H1 (cell line): Measurements from ENCODE around the gene NEK9. TPM values are rescaled to one million over a fixed set of nuclear protein-coding genes. Genes with fewer than 3 reads are reported as not detected.

Experiments
- CTCF ChIA-PET: fragments of 300-600 bp; sonication (Branson Sonifier 250); formaldehyde crosslinking; loops from one replicate; lab custom pipeline; 2021; ENCODE audit not compliant: partially characterized antibody; lab: Charles Lee
- POLR2A ChIA-PET: fragments of 300-600 bp; sonication (Branson Sonifier 250); formaldehyde crosslinking; loops from one replicate; lab custom pipeline; 2021; ENCODE audit warnings: inconsistent platforms; ENCODE audit not compliant: partially characterized antibody; lab: Charles Lee
- DNase-seq, 2 experiments: peaks; one replicate each; pipeline versions ENCODE4 v3.0.0 to v3.0.0-alpha.2; 2010 to 2022; ENCODE audit warnings: low spot score in 2 of 2, low read depth in 1 of 2, mixed read lengths in 1 of 2
- FAIRE-seq: peaks from 2 replicates; lab custom pipeline; 2011; peaks lifted over from hg19 to GRCh38; lab: Jason Lieb, UNC
- H2AFZ ChIP-seq: 2 replicates; pipeline ENCODE4 v1.8.1; 2012; ENCODE audit warnings: low read length, inconsistent platforms
- H2AK5ac ChIP-seq: 2 replicates; pipeline ENCODE4 v1.6.1; 2013; ENCODE audit warnings: low read depth, low read length
- H2BK120ac ChIP-seq: replicated peaks from 2 replicates; pipeline ENCODE3; 2013; ENCODE audit warnings: low read depth, low read length, inconsistent platforms
- H2BK12ac ChIP-seq: 2 replicates; pipeline ENCODE4 v1.6.1; 2013; ENCODE audit warnings: low read depth, low read length
- H2BK15ac ChIP-seq: 2 replicates; pipeline ENCODE4 v1.6.1; 2013; ENCODE audit warnings: low read length
- H2BK20ac ChIP-seq: 2 replicates; pipeline ENCODE4 v1.6.1; 2013; ENCODE audit warnings: low read length
- H2BK5ac ChIP-seq: 2 replicates; pipeline ENCODE4 v1.6.1; 2013; ENCODE audit warnings: low read depth, low read length
- H3K14ac ChIP-seq: 2 replicates; pipeline ENCODE4 v1.6.1; 2013; ENCODE audit warnings: inconsistent platforms; ENCODE audit not compliant: insufficient read length
- H3K18ac ChIP-seq: 2 replicates; pipeline ENCODE4 v1.6.1; 2013; ENCODE audit warnings: low read length; ENCODE audit errors: extremely low read depth
- H3K23ac ChIP-seq: 2 replicates; pipeline ENCODE4 v1.6.1; 2013; ENCODE audit warnings: inconsistent platforms; ENCODE audit not compliant: insufficient read length
- H3K23me2 ChIP-seq: 2 replicates; pipeline ENCODE4 v1.6.1; 2013; ENCODE audit warnings: low read depth, low read length
- H3K27ac ChIP-seq: 2 replicates; pipeline ENCODE4 v1.6.1; 2011; ENCODE audit warnings: low read depth, low read length, inconsistent platforms
- H3K27me3 ChIP-seq, 4 experiments: replicated peaks in 1 of 4; 1 replicate in 1 of 4; 2 replicates in 3 of 4; pipeline versions ENCODE4 v1.6.1 to v1.8.1; 2011 to 2013; ENCODE audit warnings: low read length in 3 of 4, mild to moderate bottlenecking in 3 of 4, inconsistent platforms in 2 of 4, mixed read lengths in 2 of 4, moderate library complexity in 1 of 4; ENCODE audit not compliant: control insufficient read depth in 3 of 4, insufficient read depth in 3 of 4; ENCODE audit errors: extremely low read depth in 1 of 4
- H3K36me3 ChIP-seq, 4 experiments: 2 replicates each; pipeline versions ENCODE4 v1.6.1 to v1.8.1; 2011 to 2013; ENCODE audit warnings: mild to moderate bottlenecking in 4 of 4, low read length in 3 of 4, moderate library complexity in 2 of 4, control low read depth in 1 of 4, inconsistent platforms in 1 of 4; ENCODE audit not compliant: insufficient read depth in 4 of 4, control insufficient read depth in 2 of 4
- H3K4ac ChIP-seq: replicated peaks from 2 replicates; pipeline ENCODE3; 2013; ENCODE audit warnings: low read length, low read depth, mixed read lengths, inconsistent platforms; ENCODE audit not compliant: insufficient read length
- H3K4me1 ChIP-seq, 4 experiments: replicated peaks in 1 of 4; 1 replicate in 1 of 4; 2 replicates in 3 of 4; pipeline versions ENCODE4 v1.6.1 to v1.8.1; 2011 to 2013; ENCODE audit warnings: low read length in 3 of 4, inconsistent platforms in 2 of 4, mixed read lengths in 1 of 4; ENCODE audit not compliant: insufficient read depth in 4 of 4, control insufficient read depth in 3 of 4
- H3K4me2 ChIP-seq, 2 experiments: 2 replicates each; pipeline versions ENCODE4 v1.6.1 to v1.8.1; 2011 to 2013; ENCODE audit warnings: low read depth in 2 of 2, low read length in 2 of 2, control low read depth in 1 of 2, inconsistent platforms in 1 of 2, mild to moderate bottlenecking in 1 of 2; ENCODE audit not compliant: insufficient read depth in 1 of 2
- H3K4me3 ChIP-seq, 4 experiments: fragments of 200-600, 300-600 bp in 1 of 4; sonication (generic), shearing (Covaris generic), sonication (Bioruptor Twin) in 1 of 4; 2 replicates each; pipeline versions ENCODE4 v1.5.1 to v1.8.1; 2011 to 2016; ENCODE audit warnings: low read length in 4 of 4, low read depth in 3 of 4, control low read depth in 2 of 4, inconsistent platforms in 2 of 4, mild to moderate bottlenecking in 2 of 4, mixed read lengths in 1 of 4, moderate library complexity in 1 of 4; ENCODE audit not compliant: insufficient read depth in 2 of 4; ENCODE audit errors: extremely low read depth in 1 of 4
- H3K56ac ChIP-seq: replicated peaks from 2 replicates; pipeline ENCODE3; 2013; ENCODE audit warnings: low read depth, mild to moderate bottlenecking, mixed read lengths, low read length, inconsistent platforms; ENCODE audit not compliant: insufficient read length
- H3K79me1 ChIP-seq: 2 replicates; pipeline ENCODE4 v1.6.1; 2013; ENCODE audit warnings: low read depth, low read length, control low read depth
- H3K79me2 ChIP-seq, 2 experiments: 2 replicates each; pipeline versions ENCODE4 v1.6.1 to v1.8.1; 2012 to 2013; ENCODE audit warnings: low read length in 2 of 2, mild to moderate bottlenecking in 2 of 2, inconsistent platforms in 1 of 2; ENCODE audit not compliant: insufficient read depth in 2 of 2, control insufficient read depth in 1 of 2
- H3K9ac ChIP-seq, 4 experiments: replicated peaks in 1 of 4; 1 replicate in 1 of 4; 2 replicates in 3 of 4; pipeline versions ENCODE4 v1.6.1 to v1.8.1; 2011 to 2013; ENCODE audit warnings: low read depth in 3 of 4, low read length in 3 of 4, control low read depth in 2 of 4, mild to moderate bottlenecking in 2 of 4, moderate library complexity in 2 of 4, inconsistent platforms in 1 of 4; ENCODE audit errors: extremely low read depth in 1 of 4
- H3K9me3 ChIP-seq, 2 experiments: 2 replicates each; pipeline versions ENCODE4 v1.6.1 to v1.8.1; 2012 to 2013; ENCODE audit warnings: mild to moderate bottlenecking in 2 of 2, moderate library complexity in 2 of 2, control low read depth in 1 of 2, inconsistent platforms in 1 of 2, low read depth in 1 of 2, low read length in 1 of 2, mixed read lengths in 1 of 2; ENCODE audit not compliant: insufficient read depth in 2 of 2
- H4K20me1 ChIP-seq, 2 experiments: replicated peaks in 1 of 2; 2 replicates each; pipeline versions ENCODE3 to v1.8.1; 2011 to 2013; ENCODE audit warnings: inconsistent platforms in 2 of 2, low read length in 2 of 2, mild to moderate bottlenecking in 1 of 2; ENCODE audit not compliant: insufficient read depth in 2 of 2, control insufficient read depth in 1 of 2
- H4K5ac ChIP-seq: 2 replicates; pipeline ENCODE4 v1.6.1; 2013; ENCODE audit warnings: low read length, low read depth, mixed read lengths, inconsistent platforms; ENCODE audit not compliant: insufficient read length
- H4K8ac ChIP-seq: 2 replicates; pipeline ENCODE4 v1.8.0; 2013; ENCODE audit warnings: mild to moderate bottlenecking, moderate library complexity, low read length, inconsistent platforms; ENCODE audit not compliant: insufficient read depth; ENCODE audit errors: extremely low read depth
- H4K91ac ChIP-seq: replicated peaks from 2 replicates; pipeline ENCODE3; 2013; ENCODE audit warnings: low read length, mixed read lengths, inconsistent platforms; ENCODE audit not compliant: insufficient read length
- ASH2L ChIP-seq: fragments of 200-600, 300-600 bp; sonication (generic); IDR thresholded peaks from one replicate; pipeline ENCODE4 v1.7.1; 2017; ENCODE audit warnings: low read length
- EP300 ChIP-seq, 2 experiments: IDR thresholded peaks; 1 replicate in 1 of 2; 2 replicates in 1 of 2; pipeline ENCODE4 v1.6.1; 2011 to 2012; ENCODE audit warnings: low read depth in 2 of 2, low read length in 2 of 2, mild to moderate bottlenecking in 2 of 2, borderline replicate concordance in 1 of 2, inconsistent platforms in 1 of 2, moderate library complexity in 1 of 2
- JUND ChIP-seq: IDR thresholded peaks from 2 replicates; pipeline ENCODE4 v1.6.1; 2011; ENCODE audit warnings: mild to moderate bottlenecking, improper control_type of control experiment, low read length
- PHF8 ChIP-seq: fragments of 200-600 bp; sonication (generic); conservative IDR thresholded peaks from 2 replicates; pipeline ENCODE4 v1.7.1; 2012; ENCODE audit warnings: low read depth, mild to moderate bottlenecking, inconsistent platforms, low read length, moderate library complexity
- RAD21 ChIP-seq, 2 experiments: IDR thresholded peaks in 1 of 2; conservative IDR thresholded peaks in 1 of 2; 2 replicates each; pipeline ENCODE4 v1.6.1; 2011; ENCODE audit warnings: low read depth in 2 of 2, low read length in 2 of 2, improper control_type of control experiment in 1 of 2, inconsistent platforms in 1 of 2, mild to moderate bottlenecking in 1 of 2, moderate library complexity in 1 of 2
- RNF2 ChIP-seq: fragments of 200-900, 300-1000 bp; sonication (generic); IDR thresholded peaks from 2 replicates; pipeline ENCODE4 v1.7.1; 2016; ENCODE audit warnings: borderline replicate concordance, low read depth, mild to moderate bottlenecking, antibody characterized with exemption, low read length; ENCODE audit not compliant: poor library complexity, severe bottlenecking; ENCODE audit errors: missing control alignments
- TCF12 ChIP-seq: IDR thresholded peaks from 2 replicates; pipeline ENCODE4 v1.6.1; 2011; ENCODE audit warnings: low read depth, mild to moderate bottlenecking, low read length
- WGBS, 2 experiments: shearing (Covaris generic) in 1 of 2; methylation state at CpG; one replicate each; pipeline versions ENCODE4 v1.1.6 to v1.1.7; 2013 to 2015; ENCODE audit warnings: low lambda C conversion rate in 2 of 2, mixed read lengths in 2 of 2, inconsistent platforms in 1 of 2, low coverage in 1 of 2, missing lambda C conversion rate in 1 of 2; ENCODE audit not compliant: insufficient replicate concordance in 2 of 2, insufficient coverage in 1 of 2, insufficient read length in 1 of 2; ENCODE audit errors: extremely low coverage in 1 of 2, missing lambda C conversion rate in 1 of 2; 5-methylcytosine and 5-hydroxymethylcytosine counted together
- polyA plus RNA-seq, 7 experiments: library from polyadenylated mRNA; depleted of rRNA in 3 of 7; stranded (reverse) in 5 of 7; unstranded in 2 of 7; fragments of >200 nt in 5 of 7; fragments of 200-250 nt in 2 of 7; gene quantifications; 1 replicate in 5 of 7; 2 replicates in 1 of 7; 4 replicates in 1 of 7; pipeline versions ENCODE4 v1.2.1 to v1.2.3, GENCODE V29; 2011 to 2013; ENCODE audit warnings: missing spikeins in 2 of 7, mixed read lengths in 2 of 7
- total RNA-seq: library from RNA; stranded (reverse); fragmentation: NEBNext Ultra II Directional; extraction: Animal tissue kit (Norgen Biotek cat#: 25700); gene quantifications from 2 replicates; pipeline ENCODE4 v1.2.1, GENCODE V29; 2021

The NEK9 gene
- total and polyA plus RNA-seq, 2 of the 8 experiments (the other 6 are each of a cell fraction or from before 2014, with no cell fraction given): 16.0 to 43.6 TPM

DNA sequence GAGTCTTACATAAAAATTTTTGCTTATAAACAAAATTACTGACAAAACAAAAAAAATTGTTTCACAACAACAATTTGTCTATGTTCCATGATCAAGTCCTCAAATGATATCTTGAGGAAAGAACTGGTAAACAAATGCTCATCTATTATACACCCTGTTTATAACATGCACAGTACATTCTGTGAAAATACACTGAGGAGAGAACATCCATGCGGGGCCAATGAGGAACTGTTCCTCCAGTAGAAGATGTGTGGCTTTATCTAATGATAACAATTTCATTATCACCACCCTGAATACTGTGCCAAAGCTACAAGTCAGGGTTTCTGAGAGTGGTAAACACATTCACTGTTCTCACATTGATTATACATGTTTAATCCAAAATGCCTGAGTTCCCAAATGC, 86.3 kb downstream of the NEK9 start:
- Histone ChIP-seq H2AK5ac (no peak overlapping the region), H3K18ac (no peak overlapping the region), H4K20me1 (no peaks in the 10 kb centered on the region), H3K4me2 (no peak overlapping the region), H3K14ac (no peak overlapping the region), H3K79me2 (no peaks in the 10 kb centered on the region), H2BK12ac (no peak overlapping the region), H3K4me3 (no peak overlapping the region), H3K27ac (no peak overlapping the region), H3K23me2 (no peaks in the 10 kb centered on the region), H3K9ac (no peak overlapping the region), H3K4ac (no peak overlapping the region), H4K91ac (no peak overlapping the region), H2BK5ac (no peak overlapping the region), H3K36me3 (peaks cover 0 to 25% (median 1%) of the 10 kb centered on the region in 4 experiments; a peak in 4 of 8 replicates), H4K8ac (no peak overlapping the region), H3K27me3 (no peaks in the 10 kb centered on the region), H2BK120ac (no peak overlapping the region), H3K23ac (no peak overlapping the region), H3K56ac (no peak overlapping the region), H2AFZ (no peak overlapping the region), H2BK20ac (no peak overlapping the region), H3K9me3 (no peaks in the 10 kb centered on the region), H4K5ac (no peak overlapping the region), H3K4me1 (no peaks in the 10 kb centered on the region), H2BK15ac (no peak overlapping the region), H3K79me1 (no peaks in the 10 kb centered on the region; the same call in 1 of the 2 replicates)
- no peak for DNase-seq
- TF ChIP-seq JUND: no peak
- no peak for TF ChIP-seq EP300 (IDR thresholded peaks at IDR 0.05; ENCODE audit: borderline replicate concordance in 1 of 2, low read depth in 2 of 2, low read length in 2 of 2)
- no peak for TF ChIP-seq RNF2
- TF ChIP-seq TCF12: no peak
- no peak for TF ChIP-seq RAD21 (IDR thresholded peaks at IDR 0.05 in 1 of 2, conservative IDR thresholded peaks at IDR 0.05 in 1 of 2; ENCODE audit: low read depth in 2 of 2, low read length in 2 of 2)
- no peak for TF ChIP-seq PHF8
- no peak for TF ChIP-seq ASH2L
- POLR2A ChIA-PET: interaction anchor here (1.2 kb wide), 1 partner anchor 15 kb away, joined by 3 read pairs; no protein-coding TSS in a partner anchor
- no peak for FAIRE-seq
- CTCF ChIA-PET: interaction anchor here (1.2 to 2.6 kb wide), 2 partner anchors 48 to 51 kb away, joined by 3 to 13 read pairs; no protein-coding TSS in a partner anchor
- 96% methylated on average over 1 of the region's 1 CpG; no CpG with 5 or more reads in 1 of the 2 experiments for WGBS, 2 experiments
